ENCODE measurements around the gene ZDHHC23.

GRCh38 chr3:113946831-113947230 is 982 bp upstream of the ZDHHC23 start:
- TF ChIP-seq, protein P1, sequence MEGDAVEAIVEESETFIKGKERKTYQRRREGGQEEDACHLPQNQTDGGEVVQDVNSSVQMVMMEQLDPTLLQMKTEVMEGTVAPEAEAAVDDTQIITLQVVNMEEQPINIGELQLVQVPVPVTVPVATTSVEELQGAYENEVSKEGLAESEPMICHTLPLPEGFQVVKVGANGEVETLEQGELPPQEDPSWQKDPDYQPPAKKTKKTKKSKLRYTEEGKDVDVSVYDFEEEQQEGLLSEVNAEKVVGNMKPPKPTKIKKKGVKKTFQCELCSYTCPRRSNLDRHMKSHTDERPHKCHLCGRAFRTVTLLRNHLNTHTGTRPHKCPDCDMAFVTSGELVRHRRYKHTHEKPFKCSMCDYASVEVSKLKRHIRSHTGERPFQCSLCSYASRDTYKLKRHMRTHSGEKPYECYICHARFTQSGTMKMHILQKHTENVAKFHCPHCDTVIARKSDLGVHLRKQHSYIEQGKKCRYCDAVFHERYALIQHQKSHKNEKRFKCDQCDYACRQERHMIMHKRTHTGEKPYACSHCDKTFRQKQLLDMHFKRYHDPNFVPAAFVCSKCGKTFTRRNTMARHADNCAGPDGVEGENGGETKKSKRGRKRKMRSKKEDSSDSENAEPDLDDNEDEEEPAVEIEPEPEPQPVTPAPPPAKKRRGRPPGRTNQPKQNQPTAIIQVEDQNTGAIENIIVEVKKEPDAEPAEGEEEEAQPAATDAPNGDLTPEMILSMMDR (IDR thresholded peaks at IDR 0.05; ENCODE audit: low read depth, low read length, poor library complexity, severe bottlenecking): no peak
- TF ChIP-seq EZH2phosphoT487 (IDR thresholded peaks at IDR 0.05; ENCODE audit: borderline replicate concordance, low read length): no peak
